ENCODE data around the gene DHX38.
"Not testable (repeated sequence)": the region's sequence is repeated elsewhere in the genome, so short reads cannot be mapped to it uniquely, and the experiment has no call there.

Gene DHX38

DNA sequence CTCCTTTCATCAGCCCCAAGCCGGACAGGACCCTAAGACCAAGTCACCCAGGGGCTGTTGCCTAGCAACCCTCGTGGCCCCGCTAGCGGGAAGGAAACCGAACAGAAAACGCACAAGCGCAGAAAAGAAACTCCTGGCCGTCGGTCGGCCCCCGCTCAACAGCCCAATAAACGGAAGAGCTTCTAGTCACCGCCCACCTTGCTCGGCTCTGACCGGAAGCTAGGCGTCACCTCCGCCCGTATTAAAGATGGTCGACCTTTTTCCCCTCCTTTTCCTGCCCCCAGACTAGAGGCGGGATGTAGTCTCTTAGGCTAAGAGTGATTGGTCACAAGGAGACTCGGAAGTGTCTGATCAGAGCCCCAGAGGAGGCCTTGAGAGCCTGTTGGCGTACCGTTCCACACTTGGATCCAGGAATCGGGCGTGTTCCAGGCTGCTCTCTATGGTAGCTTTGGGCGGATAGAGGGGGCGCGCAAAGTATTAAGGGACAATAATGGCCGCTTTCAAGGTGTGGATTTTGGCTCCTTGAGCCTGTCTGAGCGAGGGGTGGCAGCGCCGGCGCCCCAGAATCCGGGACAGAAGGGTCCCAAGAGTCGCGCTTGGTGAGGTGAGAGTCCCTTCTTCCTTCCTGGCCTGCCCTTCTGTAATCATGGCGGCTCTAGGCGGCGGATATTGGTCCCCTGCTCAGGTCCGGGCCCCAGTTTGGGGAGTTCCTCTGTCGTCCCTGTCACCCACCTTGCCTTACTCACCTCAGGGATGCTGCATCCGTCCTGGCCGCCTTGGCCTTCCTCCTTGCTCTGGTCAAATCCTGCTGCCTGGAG lies at the start of gene DHX38, which contains the start of gene TXNL4B:
Gene DHX38, plus strand, starts transcription at position 400 of the 818 bp plus-strand sequence. CDS start 2,311 bp downstream, outside the sequence.
Gene TXNL4B, minus strand, starts transcription at position 173 of the 818 bp plus-strand sequence. CDS start 2,871 bp downstream, outside the sequence.
- DNase-seq = peak; percentile 99

DNA sequence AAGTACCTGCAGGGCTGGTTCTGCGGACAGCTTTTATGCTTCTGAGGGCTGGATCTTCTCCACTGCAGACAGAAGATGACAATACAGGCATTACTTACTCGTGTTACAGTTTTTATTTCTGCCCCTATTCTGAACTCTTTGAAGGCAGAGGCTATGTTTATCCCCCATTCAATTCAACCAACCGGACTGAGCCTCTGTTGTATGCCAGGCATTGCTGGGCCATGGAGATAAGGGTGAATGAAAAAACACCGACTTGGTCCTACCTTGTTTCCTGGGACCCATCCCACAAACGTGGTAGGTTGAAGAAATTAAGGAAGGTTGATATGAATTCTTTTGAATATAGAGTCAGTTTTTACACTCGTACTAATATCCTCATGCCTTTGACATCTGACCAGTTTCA lies 49.4 kb upstream of the DHX38 start:
- DNase-seq = no peak

DNA sequence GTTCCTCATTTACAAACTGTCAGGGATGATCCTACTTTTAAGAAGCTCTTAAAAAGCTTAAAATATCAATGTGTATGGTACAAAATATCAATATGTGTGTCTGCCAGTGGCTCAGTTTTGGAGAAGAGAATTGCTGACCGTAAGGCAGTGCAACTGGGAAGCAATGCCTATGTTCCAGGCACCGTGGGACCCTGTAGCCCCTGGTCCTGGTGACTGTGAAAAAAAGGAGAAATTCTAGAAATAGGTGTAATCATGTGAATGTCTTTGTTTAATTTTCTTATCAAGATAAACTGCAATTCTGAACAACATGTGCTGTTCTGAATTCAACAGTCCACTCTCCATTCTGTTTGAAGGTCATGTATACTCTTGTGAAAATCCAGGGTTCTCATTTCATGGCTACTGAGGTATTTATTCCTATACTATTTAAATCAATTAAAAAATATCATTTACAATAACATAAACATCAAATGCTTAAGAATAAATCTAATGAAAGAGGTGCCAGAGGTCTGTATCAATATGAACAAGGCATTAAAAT lies 48.8 kb upstream of the DHX38 start:
- no peak for DNase-seq

DNA sequence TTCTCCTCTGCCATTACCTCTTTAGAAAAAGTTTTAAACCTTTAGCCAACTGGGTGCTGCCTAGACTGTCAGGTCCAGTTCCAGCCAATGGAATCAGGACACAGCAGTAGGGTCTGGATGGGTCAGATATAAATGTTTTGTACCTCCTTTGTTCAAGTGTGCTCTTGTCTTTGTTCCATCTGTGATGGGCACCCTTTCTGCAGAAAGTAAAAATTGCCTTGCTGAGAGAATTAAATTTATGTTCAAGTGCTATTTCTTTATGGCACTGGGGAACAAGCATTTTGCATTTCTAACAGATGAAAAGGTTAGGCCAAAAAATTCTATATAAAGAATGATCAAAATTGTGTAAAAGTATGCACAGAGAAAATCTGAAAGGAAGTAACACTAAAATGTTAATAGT lies 44.5 kb upstream of the DHX38 start:
- no peak for DNase-seq

DNA sequence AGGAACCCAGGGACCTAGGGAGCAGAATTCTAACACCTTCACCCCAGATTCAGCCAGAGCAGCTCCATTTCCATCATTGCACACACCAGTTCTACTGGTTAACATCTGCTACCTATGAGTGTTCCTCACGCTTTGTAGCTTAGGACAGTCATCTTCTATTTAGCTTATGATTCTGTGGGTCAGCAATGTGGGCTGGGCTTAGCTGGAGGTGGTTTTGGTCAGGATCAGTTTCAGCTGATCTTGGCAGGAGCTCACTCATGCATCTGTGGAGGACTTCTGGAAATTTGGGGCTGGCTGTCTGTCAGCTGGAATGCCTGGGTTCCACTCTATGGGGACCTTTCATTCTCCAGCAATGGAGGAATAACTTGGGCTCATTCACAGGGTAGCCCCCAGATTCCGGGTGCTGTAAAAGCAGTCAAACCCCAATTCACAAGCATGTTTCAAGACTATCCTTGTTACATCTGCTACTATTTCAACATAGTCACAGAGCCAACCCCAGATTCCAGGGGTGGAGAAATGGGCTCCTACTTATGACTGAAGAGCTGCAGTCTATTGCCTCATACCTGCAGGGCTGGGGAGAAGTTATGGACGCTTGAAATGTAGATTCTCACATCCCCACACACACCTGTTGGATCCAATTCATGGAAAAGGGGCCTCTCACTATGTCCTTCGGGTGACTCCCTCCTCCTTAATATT lies 42.7 kb upstream of the DHX38 start:
- no peak for DNase-seq

DNA sequence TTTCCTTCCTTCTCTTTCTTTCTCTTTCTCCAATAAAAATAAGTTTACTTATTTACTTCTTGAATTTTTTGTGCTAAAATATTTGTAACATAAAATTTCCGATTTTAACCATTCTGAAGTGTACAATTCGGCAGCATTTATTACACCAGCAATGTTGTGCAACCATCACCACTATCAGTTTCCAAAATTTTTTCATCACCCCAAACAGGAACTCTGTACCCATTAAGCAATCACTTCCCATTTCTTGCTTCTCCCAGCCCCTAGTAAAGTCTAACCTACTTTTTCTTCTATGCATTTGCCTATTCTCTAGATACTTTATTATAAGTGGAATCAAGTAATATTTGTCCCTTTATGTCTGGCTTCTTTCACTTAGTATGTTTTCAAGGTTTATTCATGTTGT lies 41.8 kb upstream of the DHX38 start:
- no peak for DNase-seq

DNA sequence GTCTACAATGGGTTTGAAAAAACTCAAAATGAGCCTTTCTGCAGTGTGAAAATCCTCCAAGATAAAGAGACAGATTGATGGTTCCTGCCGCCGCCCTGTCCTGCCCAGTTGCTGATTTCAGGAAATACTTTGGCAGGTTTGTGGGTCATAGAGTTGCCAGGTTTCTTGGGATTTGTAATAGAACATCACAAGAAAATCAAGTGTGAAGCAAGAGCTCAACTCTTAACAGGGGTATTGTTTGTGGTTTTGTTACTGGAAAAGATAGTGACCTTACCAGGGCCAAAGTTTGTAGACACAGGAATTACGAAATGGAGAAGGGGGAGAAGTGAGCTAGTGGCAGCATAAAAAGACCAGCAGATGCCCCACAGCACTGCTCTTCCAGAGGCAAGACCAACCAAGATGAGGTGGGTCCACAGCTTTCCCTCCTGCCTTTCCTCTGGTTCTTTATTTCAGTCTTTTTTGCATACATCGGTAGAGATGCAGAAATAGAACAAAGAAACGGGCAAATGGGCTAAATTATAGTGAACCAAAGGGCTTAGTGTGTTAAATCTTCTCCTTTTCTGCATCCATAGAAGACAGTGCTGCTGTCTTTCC lies 39.3 kb upstream of the DHX38 start, which contains the start of gene HP:
Gene HP, plus strand, starts transcription at position 252 of the 594 bp plus-strand sequence. Its CDS starts 148 bp downstream, at position 400.
- not testable (repeated sequence) for DNase-seq

DNA sequence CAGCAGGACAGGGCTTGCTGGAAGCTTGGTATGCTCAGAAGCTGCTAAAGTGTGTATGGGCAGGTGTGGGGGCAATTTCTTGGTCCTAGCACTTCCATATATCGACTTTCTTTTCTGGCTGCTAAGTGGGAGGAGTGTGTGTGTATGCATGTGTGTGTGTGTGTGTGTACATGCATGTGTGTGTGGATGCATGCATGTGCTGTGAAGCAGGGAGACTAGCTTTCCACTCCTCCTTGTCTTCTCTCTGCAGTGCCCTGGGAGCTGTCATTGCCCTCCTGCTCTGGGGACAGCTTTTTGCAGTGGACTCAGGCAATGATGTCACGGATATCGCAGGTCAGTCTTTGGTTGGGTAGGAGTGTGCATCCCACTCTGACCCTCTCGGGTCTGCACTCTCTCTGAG lies 37.7 kb upstream of the DHX38 start:
- DNase-seq = no peak

DNA sequence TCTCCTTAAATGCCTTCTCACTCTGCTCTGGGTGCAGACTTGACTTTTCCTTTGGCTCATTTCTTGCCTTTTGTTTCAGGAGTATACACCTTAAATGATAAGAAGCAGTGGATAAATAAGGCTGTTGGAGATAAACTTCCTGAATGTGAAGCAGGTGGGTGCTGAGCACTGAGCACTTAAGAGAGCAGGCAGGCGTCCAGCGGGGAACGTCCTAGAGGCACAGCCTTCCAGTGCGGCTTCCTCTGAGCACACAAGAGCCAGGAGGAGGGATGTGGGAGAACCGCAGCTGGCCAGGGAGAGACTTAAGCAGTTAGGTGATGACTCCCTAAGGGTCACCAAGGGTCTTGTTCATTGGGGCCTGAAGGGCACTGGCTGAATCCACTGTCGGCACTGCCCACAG lies 36.3 kb upstream of the DHX38 start:
- DNase-seq = not testable (repeated sequence)

DNA sequence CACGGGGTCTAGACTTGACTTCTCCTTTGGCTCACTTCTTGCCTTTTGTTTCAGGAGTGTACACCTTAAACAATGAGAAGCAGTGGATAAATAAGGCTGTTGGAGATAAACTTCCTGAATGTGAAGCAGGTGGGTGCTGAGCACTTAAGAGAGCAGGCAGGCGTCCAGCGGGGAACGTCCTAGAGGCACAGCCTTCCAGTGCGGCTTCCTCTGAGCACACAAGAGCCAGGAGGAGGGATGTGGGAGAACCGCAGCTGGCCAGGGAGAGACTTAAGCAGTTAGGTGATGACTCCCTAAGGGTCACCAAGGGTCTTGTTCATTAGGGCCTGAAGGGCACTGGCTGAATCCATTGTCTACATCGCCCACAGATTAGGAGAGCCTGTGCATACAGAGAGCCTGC lies 34.6 kb upstream of the DHX38 start:
- DNase-seq = not testable (repeated sequence)

DNA sequence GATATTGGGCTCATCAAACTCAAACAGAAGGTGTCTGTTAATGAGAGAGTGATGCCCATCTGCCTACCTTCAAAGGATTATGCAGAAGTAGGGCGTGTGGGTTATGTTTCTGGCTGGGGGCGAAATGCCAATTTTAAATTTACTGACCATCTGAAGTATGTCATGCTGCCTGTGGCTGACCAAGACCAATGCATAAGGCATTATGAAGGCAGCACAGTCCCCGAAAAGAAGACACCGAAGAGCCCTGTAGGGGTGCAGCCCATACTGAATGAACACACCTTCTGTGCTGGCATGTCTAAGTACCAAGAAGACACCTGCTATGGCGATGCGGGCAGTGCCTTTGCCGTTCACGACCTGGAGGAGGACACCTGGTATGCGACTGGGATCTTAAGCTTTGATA lies 33.2 kb upstream of the DHX38 start:
- no peak for DNase-seq

DNA sequence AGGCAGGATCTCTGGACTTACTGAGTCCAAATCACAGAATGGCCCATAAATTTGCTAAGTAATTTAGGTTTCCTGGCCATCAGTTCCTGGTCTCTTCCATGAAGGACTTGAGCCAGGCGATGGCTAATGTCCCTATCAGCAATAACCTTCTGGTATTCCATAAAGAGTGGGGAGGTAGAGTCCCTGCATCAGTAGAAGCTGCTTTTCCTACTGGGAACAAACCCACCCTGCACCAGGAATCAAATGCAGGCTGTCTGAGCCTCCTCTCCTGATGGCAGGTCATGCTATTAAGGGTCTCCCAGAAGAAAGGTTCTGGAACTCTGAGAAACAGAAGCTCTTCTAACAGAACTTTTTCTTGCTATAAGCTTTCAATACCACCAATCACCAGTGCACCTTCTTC lies 32.1 kb upstream of the DHX38 start:
- DNase-seq = no peak

DNA sequence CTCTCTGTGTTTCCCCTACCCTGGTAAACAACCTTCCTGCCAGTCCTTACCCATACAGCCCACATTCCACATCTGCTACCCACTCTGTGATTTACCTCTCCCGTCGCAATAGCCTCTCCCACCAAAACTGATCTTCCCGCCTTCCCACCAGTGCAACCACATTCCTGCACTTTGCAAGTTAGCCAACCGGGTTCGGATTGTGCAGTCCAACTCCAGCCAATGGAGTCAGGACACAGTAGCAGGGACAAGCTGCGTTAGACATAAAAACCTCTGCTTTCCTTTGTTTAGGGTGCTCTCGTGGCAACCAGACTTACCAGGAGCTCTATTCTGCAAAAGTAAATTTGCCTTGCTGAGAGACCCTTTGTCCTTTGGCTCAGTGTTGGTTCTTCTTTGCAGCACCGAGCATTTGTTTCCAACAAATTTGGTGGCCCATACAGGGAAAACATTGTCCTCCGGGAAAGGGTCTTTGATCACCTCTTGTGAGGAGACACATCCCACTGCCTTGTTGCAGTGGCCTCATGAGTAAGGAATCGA lies 29.2 kb upstream of the DHX38 start:
- DNase-seq = no peak

DNA sequence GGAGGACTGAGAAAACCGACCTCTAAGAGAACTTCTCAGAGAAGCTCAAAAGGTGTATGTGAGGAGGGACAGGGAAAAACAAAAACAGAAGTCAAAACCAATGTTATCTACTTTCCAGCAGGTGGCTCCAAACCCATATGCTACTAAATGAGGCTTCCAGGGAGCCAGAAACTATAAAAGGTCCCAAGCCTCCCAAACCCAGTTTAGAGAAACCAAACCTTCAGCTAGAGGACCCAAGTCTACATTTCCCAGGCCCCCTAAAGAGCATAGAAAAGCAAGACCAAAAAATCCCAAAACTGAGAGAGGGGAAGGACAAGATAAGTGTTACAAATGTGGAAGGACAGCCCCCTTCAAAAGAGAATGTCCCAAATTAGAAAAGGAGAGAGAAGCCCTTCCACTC lies 26.9 kb upstream of the DHX38 start:
- peak; percentile 20 for DNase-seq

DNA sequence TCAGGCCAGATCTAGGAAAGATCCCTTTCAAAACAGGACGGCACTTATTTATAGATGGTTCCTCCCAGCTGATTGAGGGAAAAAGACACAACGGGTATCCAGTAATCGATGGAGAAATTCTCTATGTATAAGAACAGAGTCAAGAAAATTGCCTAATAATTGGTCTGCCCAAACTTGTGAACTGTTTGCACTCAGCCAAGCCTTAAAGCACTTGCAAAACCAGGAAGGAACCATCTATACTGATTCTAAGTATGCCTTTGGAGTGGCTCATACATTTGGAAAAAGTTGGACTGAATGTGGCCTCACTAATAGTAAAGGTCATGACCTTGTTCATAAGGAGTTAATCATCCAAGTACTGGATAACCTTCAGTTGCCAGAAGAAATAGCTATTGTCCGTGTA lies 24.7 kb upstream of the DHX38 start:
- no peak for DNase-seq

DNA sequence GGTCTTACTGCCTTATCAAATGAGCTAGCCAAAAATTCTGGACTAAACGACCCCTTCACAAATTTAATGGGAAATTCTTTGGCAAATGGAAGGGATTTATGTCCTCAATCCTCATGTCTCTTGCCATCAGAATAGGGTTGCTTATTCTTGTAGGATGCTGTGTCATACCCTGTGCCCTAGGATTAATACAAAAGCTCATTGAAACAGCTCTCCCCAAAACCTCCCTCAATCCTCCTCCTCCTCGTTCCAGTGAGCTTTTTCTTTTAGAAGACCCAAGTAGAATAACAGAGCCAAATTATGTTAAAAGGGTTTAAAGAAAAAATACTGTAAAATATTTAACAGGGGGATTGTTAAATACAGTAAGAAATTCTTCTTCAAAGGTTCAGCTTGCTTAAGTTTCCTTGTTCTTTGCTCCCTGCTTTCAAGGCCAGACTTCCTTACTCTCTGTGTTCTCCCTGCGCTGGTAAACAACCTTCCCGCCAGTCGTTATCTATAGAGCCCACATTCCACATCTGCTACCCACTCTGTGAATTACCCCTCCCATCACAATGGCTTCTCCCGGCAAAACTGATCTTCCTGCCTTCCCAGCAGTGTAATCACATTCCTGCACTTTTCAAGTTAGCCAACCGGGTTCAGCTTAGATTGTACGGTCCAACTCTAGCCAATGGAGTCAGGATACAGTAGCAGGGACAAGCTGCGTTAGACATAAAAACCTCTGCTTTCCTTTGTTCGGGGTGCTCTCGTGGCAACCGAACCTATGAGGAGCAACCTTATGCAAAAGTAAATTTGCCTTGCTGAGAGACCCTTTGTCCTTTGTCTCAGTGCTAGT lies 20.9 kb upstream of the DHX38 start:
- DNase-seq = peak; percentile 21

DNA sequence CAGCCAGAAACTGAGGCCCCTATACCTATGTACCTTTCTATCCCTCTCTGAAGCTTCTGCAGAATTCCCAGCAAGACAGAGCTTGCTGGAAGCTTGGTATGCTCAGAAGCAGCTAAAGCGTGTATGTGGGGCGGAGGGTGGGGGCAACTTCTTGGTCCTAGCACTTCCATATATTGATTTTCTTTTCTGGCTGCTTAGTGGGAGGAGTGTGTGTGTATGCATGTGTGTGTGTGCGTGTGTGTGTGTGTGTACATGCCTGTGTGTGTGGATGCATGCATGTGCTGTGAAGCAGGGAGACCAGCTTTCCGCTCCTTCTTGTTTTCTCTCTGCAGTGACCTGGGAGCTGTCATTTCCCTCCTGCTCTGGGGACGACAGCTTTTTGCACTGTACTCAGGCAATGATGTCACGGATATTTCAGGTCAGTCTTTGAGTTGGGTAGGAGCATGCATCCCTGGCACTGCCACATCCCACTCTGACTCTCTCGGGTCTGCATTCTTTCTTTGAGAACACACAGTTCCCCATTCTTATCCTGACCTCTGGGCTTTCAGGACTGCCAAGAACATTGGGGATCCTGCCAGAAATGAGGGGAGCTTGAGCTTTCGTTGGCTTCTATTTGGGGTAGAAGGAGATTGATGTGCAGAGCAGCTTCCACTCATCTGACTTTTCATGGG lies 20.0 kb upstream of the DHX38 start:
- no peak for DNase-seq

DNA sequence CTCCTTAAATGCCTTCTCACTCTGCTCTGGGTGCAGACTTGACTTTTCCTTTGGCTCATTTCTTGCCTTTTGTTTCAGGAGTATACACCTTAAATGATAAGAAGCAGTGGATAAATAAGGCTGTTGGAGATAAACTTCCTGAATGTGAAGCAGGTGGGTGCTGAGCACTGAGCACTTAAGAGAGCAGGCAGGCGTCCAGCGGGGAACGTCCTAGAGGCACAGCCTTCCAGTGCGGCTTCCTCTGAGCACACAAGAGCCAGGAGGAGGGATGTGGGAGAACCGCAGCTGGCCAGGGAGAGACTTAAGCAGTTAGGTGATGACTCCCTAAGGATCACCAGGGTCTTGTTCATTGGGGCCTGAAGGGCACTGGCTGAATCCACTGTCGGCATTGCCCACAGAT lies 18.6 kb upstream of the DHX38 start:
- DNase-seq = not testable (repeated sequence)

DNA sequence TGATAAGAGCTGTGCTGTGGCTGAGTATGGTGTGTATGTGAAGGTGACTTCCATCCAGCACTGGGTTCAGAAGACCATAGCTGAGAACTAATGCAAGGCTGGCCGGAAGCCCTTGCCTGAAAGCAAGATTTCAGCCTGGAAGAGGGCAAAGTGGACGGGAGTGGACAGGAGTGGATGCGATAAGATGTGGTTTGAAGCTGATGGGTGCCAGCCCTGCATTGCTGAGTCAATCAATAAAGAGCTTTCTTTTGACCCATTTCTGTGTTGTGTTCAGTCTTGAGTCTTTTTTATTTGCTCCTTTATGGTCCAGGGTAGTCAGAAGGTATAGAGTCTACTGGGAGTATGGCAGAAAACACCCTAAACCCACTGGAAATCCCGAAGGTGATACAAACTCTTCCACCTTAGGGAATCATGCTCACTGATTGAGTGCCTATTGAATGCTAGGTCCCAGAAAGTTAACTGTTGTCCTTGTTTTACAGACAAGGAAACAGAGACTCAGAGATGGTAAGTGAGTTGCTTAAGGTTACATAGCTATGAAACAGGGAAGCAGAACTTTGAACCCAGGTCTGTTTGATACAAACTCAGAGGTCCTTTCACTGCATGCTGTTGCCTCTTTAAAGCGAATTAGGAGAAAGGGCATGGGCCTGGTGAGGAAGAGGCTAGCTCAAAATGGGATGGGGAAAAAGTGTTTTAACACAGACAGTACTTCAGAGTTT lies 16.5 kb upstream of the DHX38 start:
- DNase-seq = not testable (repeated sequence)

DNA sequence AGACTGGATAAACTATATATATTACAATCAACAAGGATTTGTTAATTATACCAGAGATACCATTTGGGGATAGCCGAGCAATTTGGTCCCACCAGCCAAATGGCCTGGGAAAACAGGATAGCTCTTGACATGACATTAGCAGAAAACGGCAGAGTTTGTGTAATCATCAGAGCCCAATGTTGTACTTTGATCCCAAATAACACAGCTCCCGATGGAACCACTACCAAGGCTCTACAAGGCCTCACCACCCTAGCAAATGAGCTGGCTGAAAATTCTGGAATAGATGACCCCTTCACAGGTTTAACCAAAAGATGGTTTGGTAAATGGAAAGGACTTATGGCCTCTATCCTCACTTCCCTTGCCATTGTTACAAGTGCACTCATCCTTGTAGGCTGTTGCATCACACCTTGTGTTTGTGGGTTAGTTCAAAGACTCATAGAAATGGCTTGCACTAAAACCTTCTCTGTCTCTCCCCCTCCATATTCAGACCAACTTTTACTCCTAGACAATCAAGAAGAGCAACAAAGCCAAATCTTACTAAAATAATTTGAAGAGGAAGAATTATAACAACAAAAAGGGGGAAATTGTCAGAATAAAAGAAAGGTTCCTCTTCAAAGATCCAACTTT lies 9.8 kb upstream of the DHX38 start:
- DNase-seq = no peak

Measured in fibroblast of skin of right quadriceps (primary cell).